ENCODE measurements around the gene NAB1. TPM values are rescaled to one million over a fixed set of nuclear protein-coding genes. Genes with fewer than 3 reads are reported as not detected.
A peak's percentile ranks its signal among the peaks of the same experiment; 100 is the strongest.

NAB1 gene
- total and polyA plus RNA-seq, 2 experiments from 2014 or later = 10.4 to 40.2 TPM

DNA sequence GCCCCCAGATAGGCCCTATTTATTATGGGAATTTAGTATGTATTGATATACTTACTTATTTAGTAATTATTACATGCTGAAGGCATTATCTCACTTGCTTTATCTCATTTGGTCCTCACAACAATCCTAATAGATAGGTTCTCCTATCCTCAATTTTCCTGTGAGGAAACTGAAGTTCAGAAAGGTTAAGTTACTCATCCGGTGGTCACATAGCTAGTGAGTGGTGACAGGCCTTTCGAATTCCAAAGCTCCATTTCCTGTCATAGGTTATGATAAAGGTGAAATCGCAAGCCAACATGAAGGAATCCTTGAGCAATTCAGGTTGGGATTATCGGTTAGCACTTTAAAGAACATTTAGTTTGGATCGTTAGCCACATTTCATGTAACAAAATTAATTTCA lies 33.3 kb downstream of the NAB1 start (continued):
- TF ChIP-seq, protein P1, sequence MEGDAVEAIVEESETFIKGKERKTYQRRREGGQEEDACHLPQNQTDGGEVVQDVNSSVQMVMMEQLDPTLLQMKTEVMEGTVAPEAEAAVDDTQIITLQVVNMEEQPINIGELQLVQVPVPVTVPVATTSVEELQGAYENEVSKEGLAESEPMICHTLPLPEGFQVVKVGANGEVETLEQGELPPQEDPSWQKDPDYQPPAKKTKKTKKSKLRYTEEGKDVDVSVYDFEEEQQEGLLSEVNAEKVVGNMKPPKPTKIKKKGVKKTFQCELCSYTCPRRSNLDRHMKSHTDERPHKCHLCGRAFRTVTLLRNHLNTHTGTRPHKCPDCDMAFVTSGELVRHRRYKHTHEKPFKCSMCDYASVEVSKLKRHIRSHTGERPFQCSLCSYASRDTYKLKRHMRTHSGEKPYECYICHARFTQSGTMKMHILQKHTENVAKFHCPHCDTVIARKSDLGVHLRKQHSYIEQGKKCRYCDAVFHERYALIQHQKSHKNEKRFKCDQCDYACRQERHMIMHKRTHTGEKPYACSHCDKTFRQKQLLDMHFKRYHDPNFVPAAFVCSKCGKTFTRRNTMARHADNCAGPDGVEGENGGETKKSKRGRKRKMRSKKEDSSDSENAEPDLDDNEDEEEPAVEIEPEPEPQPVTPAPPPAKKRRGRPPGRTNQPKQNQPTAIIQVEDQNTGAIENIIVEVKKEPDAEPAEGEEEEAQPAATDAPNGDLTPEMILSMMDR (conservative IDR thresholded peaks at IDR 0.05; ENCODE audit: low read depth in 2 of 2) = no peak
- no peak for TF ChIP-seq POLR2AphosphoS5 (IDR thresholded peaks at IDR 0.05; ENCODE audit: low read depth)

DNA sequence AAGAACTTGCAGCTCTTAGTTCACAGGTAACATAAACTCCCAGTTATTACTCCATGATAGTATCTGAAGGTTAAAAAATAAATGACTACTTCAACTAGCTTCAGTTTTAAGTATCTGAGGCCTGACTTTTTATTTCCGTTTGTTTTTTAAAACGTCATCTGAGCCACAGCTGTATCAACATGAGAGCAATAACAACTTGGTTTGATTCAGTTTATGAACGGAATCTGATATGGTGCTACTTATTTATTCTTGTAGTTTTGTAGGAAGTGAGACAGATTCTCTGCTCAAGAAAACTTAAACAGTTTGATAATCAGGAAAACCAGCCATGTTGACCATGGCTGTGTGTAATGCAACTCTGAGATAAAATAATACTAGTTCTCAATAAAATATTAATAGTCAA lies 34.9 kb downstream of the NAB1 start:
- H3F3A ChIP-seq (replicated peaks; ENCODE audit: low read depth) = no peaks in the 10 kb centered on the region
- Mint-ChIP-seq H3K27me3 (ENCODE audit: insufficient read depth, low read depth, poor library complexity) (peaks cover 1% of the 10 kb centered on the region), H3K9me3 (no peaks in the 10 kb centered on the region), H3K36me3 (ENCODE audit: low read depth) (no peaks in the 10 kb centered on the region), H3K4me3 (no peak overlapping the region), H3K4me1 (peaks cover 47% of the 10 kb centered on the region), H3K27ac (0 out of 2 replicates have a peak overlapping the region, but pooled peaks have one; percentile 28)
- H3K79me2 ChIP-seq (replicated peaks; ENCODE audit: insufficient read depth) = no peaks in the 10 kb centered on the region
- H4K20me1 ChIP-seq (replicated peaks; ENCODE audit: insufficient read depth) = no peaks in the 10 kb centered on the region
- H3K36me3 ChIP-seq (ENCODE audit: insufficient read depth) = no peaks in the 10 kb centered on the region
- ATAC-seq (no peak), DNase-seq (ENCODE audit: low spot score) (no peak)
- peaks cover 38% of the 10 kb centered on the region for H3K4me1 ChIP-seq (ENCODE audit: insufficient read depth)
- H3K4me3 ChIP-seq = no peak overlapping the region
- H3K27me3 ChIP-seq (ENCODE audit: insufficient read depth) = no peaks in the 10 kb centered on the region
- H2AFZ ChIP-seq = no peak overlapping the region
- no peak overlapping the region for H3K4me2 ChIP-seq
- no peaks in the 10 kb centered on the region for H3K9me2 ChIP-seq (ENCODE audit: insufficient read depth)
- H3K27ac ChIP-seq (ENCODE audit: low read depth) = no peak overlapping the region
- TF ChIP-seq, protein P2, sequence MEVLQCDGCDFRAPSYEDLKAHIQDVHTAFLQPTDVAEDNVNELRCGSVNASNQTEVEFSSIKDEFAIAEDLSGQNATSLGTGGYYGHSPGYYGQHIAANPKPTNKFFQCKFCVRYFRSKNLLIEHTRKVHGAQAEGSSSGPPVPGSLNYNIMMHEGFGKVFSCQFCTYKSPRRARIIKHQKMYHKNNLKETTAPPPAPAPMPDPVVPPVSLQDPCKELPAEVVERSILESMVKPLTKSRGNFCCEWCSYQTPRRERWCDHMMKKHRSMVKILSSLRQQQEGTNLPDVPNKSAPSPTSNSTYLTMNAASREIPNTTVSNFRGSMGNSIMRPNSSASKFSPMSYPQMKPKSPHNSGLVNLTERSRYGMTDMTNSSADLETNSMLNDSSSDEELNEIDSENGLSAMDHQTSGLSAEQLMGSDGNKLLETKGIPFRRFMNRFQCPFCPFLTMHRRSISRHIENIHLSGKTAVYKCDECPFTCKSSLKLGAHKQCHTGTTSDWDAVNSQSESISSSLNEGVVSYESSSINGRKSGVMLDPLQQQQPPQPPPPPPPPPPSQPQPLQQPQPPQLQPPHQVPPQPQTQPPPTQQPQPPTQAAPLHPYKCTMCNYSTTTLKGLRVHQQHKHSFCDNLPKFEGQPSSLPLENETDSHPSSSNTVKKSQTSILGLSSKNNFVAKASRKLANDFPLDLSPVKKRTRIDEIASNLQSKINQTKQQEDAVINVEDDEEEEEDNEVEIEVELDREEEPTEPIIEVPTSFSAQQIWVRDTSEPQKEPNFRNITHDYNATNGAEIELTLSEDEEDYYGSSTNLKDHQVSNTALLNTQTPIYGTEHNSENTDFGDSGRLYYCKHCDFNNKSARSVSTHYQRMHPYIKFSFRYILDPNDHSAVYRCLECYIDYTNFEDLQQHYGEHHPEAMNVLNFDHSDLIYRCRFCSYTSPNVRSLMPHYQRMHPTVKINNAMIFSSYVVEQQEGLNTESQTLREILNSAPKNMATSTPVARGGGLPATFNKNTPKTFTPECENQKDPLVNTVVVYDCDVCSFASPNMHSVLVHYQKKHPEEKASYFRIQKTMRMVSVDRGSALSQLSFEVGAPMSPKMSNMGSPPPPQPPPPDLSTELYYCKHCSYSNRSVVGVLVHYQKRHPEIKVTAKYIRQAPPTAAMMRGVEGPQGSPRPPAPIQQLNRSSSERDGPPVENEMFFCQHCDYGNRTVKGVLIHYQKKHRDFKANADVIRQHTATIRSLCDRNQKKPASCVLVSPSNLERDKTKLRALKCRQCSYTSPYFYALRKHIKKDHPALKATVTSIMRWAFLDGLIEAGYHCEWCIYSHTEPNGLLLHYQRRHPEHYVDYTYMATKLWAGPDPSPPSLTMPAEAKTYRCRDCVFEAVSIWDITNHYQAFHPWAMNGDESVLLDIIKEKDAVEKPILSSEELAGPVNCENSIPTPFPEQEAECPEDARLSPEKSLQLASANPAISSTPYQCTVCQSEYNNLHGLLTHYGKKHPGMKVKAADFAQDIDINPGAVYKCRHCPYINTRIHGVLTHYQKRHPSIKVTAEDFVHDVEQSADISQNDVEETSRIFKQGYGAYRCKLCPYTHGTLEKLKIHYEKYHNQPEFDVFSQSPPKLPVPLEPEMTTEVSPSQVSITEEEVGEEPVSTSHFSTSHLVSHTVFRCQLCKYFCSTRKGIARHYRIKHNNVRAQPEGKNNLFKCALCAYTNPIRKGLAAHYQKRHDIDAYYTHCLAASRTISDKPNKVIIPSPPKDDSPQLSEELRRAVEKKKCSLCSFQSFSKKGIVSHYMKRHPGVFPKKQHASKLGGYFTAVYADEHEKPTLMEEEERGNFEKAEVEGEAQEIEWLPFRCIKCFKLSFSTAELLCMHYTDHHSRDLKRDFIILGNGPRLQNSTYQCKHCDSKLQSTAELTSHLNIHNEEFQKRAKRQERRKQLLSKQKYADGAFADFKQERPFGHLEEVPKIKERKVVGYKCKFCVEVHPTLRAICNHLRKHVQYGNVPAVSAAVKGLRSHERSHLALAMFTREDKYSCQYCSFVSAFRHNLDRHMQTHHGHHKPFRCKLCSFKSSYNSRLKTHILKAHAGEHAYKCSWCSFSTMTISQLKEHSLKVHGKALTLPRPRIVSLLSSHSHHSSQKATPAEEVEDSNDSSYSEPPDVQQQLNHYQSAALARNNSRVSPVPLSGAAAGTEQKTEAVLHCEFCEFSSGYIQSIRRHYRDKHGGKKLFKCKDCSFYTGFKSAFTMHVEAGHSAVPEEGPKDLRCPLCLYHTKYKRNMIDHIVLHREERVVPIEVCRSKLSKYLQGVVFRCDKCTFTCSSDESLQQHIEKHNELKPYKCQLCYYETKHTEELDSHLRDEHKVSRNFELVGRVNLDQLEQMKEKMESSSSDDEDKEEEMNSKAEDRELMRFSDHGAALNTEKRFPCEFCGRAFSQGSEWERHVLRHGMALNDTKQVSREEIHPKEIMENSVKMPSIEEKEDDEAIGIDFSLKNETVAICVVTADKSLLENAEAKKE (CRISPR knock-in tag; IDR thresholded peaks at IDR 0.05) = no peak
- TF ChIP-seq EZH2phosphoT487 (IDR thresholded peaks at IDR 0.05; ENCODE audit: unreplicated experiment) (no peak), CREB1 (CRISPR knock-in tag; IDR thresholded peaks at IDR 0.05; ENCODE audit: low read depth) (no peak), JUNB (IDR thresholded peaks at IDR 0.05; ENCODE audit: unreplicated experiment) (no peak), ZNF114 (CRISPR knock-in tag; IDR thresholded peaks at IDR 0.05) (no peak), ZNF331 (CRISPR knock-in tag; IDR thresholded peaks at IDR 0.05; ENCODE audit: low read depth) (no peak), POLR2AphosphoS5 (IDR thresholded peaks at IDR 0.05; ENCODE audit: low read depth) (no peak), NANOG (IDR thresholded peaks at IDR 0.05; ENCODE audit: borderline replicate concordance) (no peak), STAT1 (IDR thresholded peaks at IDR 0.05; ENCODE audit: unreplicated experiment) (no peak)
- TF ChIP-seq, protein P3, sequence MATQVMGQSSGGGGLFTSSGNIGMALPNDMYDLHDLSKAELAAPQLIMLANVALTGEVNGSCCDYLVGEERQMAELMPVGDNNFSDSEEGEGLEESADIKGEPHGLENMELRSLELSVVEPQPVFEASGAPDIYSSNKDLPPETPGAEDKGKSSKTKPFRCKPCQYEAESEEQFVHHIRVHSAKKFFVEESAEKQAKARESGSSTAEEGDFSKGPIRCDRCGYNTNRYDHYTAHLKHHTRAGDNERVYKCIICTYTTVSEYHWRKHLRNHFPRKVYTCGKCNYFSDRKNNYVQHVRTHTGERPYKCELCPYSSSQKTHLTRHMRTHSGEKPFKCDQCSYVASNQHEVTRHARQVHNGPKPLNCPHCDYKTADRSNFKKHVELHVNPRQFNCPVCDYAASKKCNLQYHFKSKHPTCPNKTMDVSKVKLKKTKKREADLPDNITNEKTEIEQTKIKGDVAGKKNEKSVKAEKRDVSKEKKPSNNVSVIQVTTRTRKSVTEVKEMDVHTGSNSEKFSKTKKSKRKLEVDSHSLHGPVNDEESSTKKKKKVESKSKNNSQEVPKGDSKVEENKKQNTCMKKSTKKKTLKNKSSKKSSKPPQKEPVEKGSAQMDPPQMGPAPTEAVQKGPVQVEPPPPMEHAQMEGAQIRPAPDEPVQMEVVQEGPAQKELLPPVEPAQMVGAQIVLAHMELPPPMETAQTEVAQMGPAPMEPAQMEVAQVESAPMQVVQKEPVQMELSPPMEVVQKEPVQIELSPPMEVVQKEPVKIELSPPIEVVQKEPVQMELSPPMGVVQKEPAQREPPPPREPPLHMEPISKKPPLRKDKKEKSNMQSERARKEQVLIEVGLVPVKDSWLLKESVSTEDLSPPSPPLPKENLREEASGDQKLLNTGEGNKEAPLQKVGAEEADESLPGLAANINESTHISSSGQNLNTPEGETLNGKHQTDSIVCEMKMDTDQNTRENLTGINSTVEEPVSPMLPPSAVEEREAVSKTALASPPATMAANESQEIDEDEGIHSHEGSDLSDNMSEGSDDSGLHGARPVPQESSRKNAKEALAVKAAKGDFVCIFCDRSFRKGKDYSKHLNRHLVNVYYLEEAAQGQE (IDR thresholded peaks at IDR 0.05; ENCODE audit: unreplicated experiment) = no peak
- TF ChIP-seq, protein P4, sequence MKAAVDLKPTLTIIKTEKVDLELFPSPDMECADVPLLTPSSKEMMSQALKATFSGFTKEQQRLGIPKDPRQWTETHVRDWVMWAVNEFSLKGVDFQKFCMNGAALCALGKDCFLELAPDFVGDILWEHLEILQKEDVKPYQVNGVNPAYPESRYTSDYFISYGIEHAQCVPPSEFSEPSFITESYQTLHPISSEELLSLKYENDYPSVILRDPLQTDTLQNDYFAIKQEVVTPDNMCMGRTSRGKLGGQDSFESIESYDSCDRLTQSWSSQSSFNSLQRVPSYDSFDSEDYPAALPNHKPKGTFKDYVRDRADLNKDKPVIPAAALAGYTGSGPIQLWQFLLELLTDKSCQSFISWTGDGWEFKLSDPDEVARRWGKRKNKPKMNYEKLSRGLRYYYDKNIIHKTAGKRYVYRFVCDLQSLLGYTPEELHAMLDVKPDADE (IDR thresholded peaks at IDR 0.05) = no peak

All from GM23338 (cell line).